ENCODE measurements around the gene ZNF207. TPM values are rescaled to one million over a fixed set of nuclear protein-coding genes. Genes with fewer than 3 reads are reported as not detected.

The ZNF207 gene
- total RNA-seq, 1 donor: 202 TPM

GRCh38 chr17:32426894-32427293 is 76.9 kb downstream of the ZNF207 start:
- DNase-seq (ENCODE audit: low read depth): no peak
- TF ChIP-seq CTCF (IDR thresholded peaks at IDR 0.05; ENCODE audit: insufficient read depth, low read length): no peak
- no peak overlapping the region for H3K4me3 ChIP-seq (ENCODE audit: low read depth, low read length)

GRCh38 chr17:32429598-32429997 is 79.6 kb downstream of the ZNF207 start:
- no peak for DNase-seq (ENCODE audit: low read depth)
- TF ChIP-seq CTCF (IDR thresholded peaks at IDR 0.05; ENCODE audit: insufficient read depth, low read length): no peak
- H3K4me3 ChIP-seq (ENCODE audit: low read depth, low read length): no peak overlapping the region

Small RNA genes within 50 kb of the gene (small RNA-seq; reads per million reads assigned to genes)
- not detected for gene AC005899.6

Other genes with a start within 250 kb of the ZNF207 start
- gene RHOT1, start 207.7 kb upstream of the ZNF207 start, total RNA-seq (ENCODE audit: low replicate concordance): 21.0 and 50.5 TPM in 2 replicates
- 0.09 TPM in 1 of 2 replicates, not detected in the other for gene RHBDL3, start 84.3 kb upstream of the ZNF207 start, total RNA-seq (ENCODE audit: low replicate concordance)
- gene C17orf75, start 8.0 kb upstream of the ZNF207 start, total RNA-seq (ENCODE audit: low replicate concordance): 18.0 and 19.2 TPM in 2 replicates
- gene PSMD11, start 94.4 kb downstream of the ZNF207 start, total RNA-seq (ENCODE audit: low replicate concordance): 74.2 and 78.2 TPM in 2 replicates
- gene CDK5R1, start 136.8 kb downstream of the ZNF207 start, total RNA-seq (ENCODE audit: low replicate concordance): 0.49 and 1.4 TPM in 2 replicates

All from fibroblast of the aortic adventitia (primary cell).